ENCODE measurements around the gene IL1RAPL2.

DNA sequence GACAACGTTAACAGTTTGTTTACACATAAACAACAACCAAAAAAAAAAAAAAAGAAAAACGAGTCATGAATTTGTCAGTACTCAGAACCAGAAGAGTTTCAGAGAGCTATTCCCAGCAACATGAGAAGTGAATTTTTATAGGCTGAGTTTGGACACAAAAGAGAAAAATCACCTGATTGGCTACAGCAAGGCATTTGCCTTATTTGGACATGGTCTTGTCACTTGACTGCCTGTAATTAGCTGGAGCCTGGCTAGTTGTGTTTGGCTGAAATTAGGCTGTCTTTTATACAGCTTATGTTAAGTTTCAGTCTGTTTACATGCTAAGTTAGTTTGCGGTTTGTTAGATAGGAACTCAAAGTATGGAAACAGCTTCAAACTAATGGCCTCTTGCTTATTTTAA is 655.4 kb downstream of the IL1RAPL2 start:
- TF ChIP-seq, protein P1, sequence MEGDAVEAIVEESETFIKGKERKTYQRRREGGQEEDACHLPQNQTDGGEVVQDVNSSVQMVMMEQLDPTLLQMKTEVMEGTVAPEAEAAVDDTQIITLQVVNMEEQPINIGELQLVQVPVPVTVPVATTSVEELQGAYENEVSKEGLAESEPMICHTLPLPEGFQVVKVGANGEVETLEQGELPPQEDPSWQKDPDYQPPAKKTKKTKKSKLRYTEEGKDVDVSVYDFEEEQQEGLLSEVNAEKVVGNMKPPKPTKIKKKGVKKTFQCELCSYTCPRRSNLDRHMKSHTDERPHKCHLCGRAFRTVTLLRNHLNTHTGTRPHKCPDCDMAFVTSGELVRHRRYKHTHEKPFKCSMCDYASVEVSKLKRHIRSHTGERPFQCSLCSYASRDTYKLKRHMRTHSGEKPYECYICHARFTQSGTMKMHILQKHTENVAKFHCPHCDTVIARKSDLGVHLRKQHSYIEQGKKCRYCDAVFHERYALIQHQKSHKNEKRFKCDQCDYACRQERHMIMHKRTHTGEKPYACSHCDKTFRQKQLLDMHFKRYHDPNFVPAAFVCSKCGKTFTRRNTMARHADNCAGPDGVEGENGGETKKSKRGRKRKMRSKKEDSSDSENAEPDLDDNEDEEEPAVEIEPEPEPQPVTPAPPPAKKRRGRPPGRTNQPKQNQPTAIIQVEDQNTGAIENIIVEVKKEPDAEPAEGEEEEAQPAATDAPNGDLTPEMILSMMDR (conservative IDR thresholded peaks at IDR 0.05), result no peak
- TF ChIP-seq EZH2 (IDR thresholded peaks at IDR 0.05; ENCODE audit: low read depth), result no peak

Measured in PC-9 (cell line).